ENCODE data around the gene DLL3.

DLL3 gene

GRCh38 chr19:39544226-39544903 is 45.6 kb downstream of the DLL3 start:
- no peak overlapping the region for H3K27ac ChIP-seq (ENCODE audit: low read length, poor library complexity, severe bottlenecking)
- H3K4me3 ChIP-seq (ENCODE audit: insufficient read depth in 1 of 2, low read depth in 1 of 2, low read length in 2 of 2) = no peak overlapping the region
- H3K9me3 ChIP-seq (ENCODE audit: control insufficient read depth, low read length) = no peaks in the 10 kb centered on the region
- no peak overlapping the region for H4K8ac ChIP-seq (ENCODE audit: low read length)
- H2BK15ac ChIP-seq (ENCODE audit: low read depth, poor library complexity, severe bottlenecking) = no peak overlapping the region
- no peak overlapping the region for H3K14ac ChIP-seq (ENCODE audit: low read length in 2 of 2)
- no peak overlapping the region for H3K23ac ChIP-seq (ENCODE audit: low read length in 2 of 2)
- no peaks in the 10 kb centered on the region for H3K4me1 ChIP-seq (ENCODE audit: control insufficient read depth, insufficient read depth, low read depth, low read length)
- H3K36me3 ChIP-seq (ENCODE audit: control insufficient read depth in 1 of 2, insufficient read depth in 2 of 2, low read depth in 1 of 2, low read length in 2 of 2) = no peaks in the 10 kb centered on the region
- no peak overlapping the region for H2BK120ac ChIP-seq (ENCODE audit: low read depth, low read length)
- H4K91ac ChIP-seq (ENCODE audit: low read length) = no peak overlapping the region
- WGBS = 82% methylated on average over 7 of the region's 7 CpGs
- no peak overlapping the region for H3K18ac ChIP-seq (ENCODE audit: low read depth in 1 of 2, low read length in 2 of 2)
- H3K27me3 ChIP-seq (ENCODE audit: control insufficient read depth in 1 of 2, insufficient read depth in 1 of 2, low read length in 2 of 2) = peaks cover 14 to 19% of the 10 kb centered on the region in 2 experiments
- H3K4ac ChIP-seq (ENCODE audit: low read depth in 1 of 2, low read length in 2 of 2) = no peak overlapping the region
- DNase-seq = peak; percentile 50
- no peak overlapping the region for H2BK5ac ChIP-seq (ENCODE audit: low read depth, low read length, poor library complexity, severe bottlenecking)
- H2AK5ac ChIP-seq (ENCODE audit: low read length, severe bottlenecking) = no peak overlapping the region
- H3K79me1 ChIP-seq (replicated peaks; ENCODE audit: low read length, poor library complexity, severe bottlenecking) = no peaks in the 10 kb centered on the region
- no peak overlapping the region for H2AFZ ChIP-seq (ENCODE audit: low read depth, low read length)
- no peak overlapping the region for H3K4me2 ChIP-seq (ENCODE audit: low read length, poor library complexity, severe bottlenecking)
- H3K9ac ChIP-seq (ENCODE audit: low read length) = no peak overlapping the region
- H2BK12ac ChIP-seq (ENCODE audit: low read length in 2 of 2) = no peak overlapping the region

- no peak overlapping the region for H3K23ac ChIP-seq (ENCODE audit: low read length in 2 of 2)
- H2AK5ac ChIP-seq (ENCODE audit: low read length, severe bottlenecking) = no peak overlapping the region
- H4K8ac ChIP-seq (ENCODE audit: low read length) = no peak overlapping the region
- no peak overlapping the region for H2BK15ac ChIP-seq (ENCODE audit: low read depth, poor library complexity, severe bottlenecking)
- H3K27ac ChIP-seq (ENCODE audit: low read length, poor library complexity, severe bottlenecking) = no peak overlapping the region
- H3K4ac ChIP-seq (ENCODE audit: low read depth in 1 of 2, low read length in 2 of 2) = no peak overlapping the region
- no peak for DNase-seq
- H3K4me2 ChIP-seq (ENCODE audit: low read length, poor library complexity, severe bottlenecking) = no peak overlapping the region
- H2AFZ ChIP-seq (ENCODE audit: low read depth, low read length) = no peak overlapping the region
- peaks cover 18 to 19% of the 10 kb centered on the region in 2 experiments for H3K27me3 ChIP-seq (ENCODE audit: control insufficient read depth in 1 of 2, insufficient read depth in 1 of 2, low read length in 2 of 2)
- no peaks in the 10 kb centered on the region for H3K9me3 ChIP-seq (ENCODE audit: control insufficient read depth, low read length)
- no peak overlapping the region for H2BK120ac ChIP-seq (ENCODE audit: low read depth, low read length)
- H3K9ac ChIP-seq (ENCODE audit: low read length) = no peak overlapping the region
- no peaks in the 10 kb centered on the region for H3K79me1 ChIP-seq (replicated peaks; ENCODE audit: low read length, poor library complexity, severe bottlenecking)
- WGBS = 88% methylated on average over 1 of the region's 1 CpG
- no peaks in the 10 kb centered on the region for H3K4me1 ChIP-seq (ENCODE audit: control insufficient read depth, insufficient read depth, low read depth, low read length)
- no peak overlapping the region for H2BK5ac ChIP-seq (ENCODE audit: low read depth, low read length, poor library complexity, severe bottlenecking)
- H3K18ac ChIP-seq (ENCODE audit: low read depth in 1 of 2, low read length in 2 of 2) = no peak overlapping the region
- H3K36me3 ChIP-seq (ENCODE audit: control insufficient read depth in 1 of 2, insufficient read depth in 2 of 2, low read depth in 1 of 2, low read length in 2 of 2) = no peaks in the 10 kb centered on the region
- H3K14ac ChIP-seq (ENCODE audit: low read length in 2 of 2) = no peak overlapping the region
- no peak overlapping the region for H3K4me3 ChIP-seq (ENCODE audit: insufficient read depth in 1 of 2, low read depth in 1 of 2, low read length in 2 of 2)
- no peak overlapping the region for H4K91ac ChIP-seq (ENCODE audit: low read length)
- H2BK12ac ChIP-seq (ENCODE audit: low read length in 2 of 2) = no peak overlapping the region
These were observed 46.2 kb downstream of the DLL3 start for GRCh38 chr19:39544911-39545310.

GRCh38 chr19:39546599-39546998 is 47.9 kb downstream of the DLL3 start:
- Histone ChIP-seq H2BK120ac (ENCODE audit: low read depth, low read length) (no peak overlapping the region), H3K9ac (ENCODE audit: low read length) (no peak overlapping the region), H4K8ac (ENCODE audit: low read length) (no peak overlapping the region), H2AK5ac (ENCODE audit: low read length, severe bottlenecking) (no peak overlapping the region), H3K79me1 (replicated peaks; ENCODE audit: low read length, poor library complexity, severe bottlenecking) (no peaks in the 10 kb centered on the region), H3K23ac (ENCODE audit: low read length in 2 of 2) (no peak overlapping the region), H3K9me3 (ENCODE audit: control insufficient read depth, low read length) (no peaks in the 10 kb centered on the region), H3K18ac (ENCODE audit: low read depth in 1 of 2, low read length in 2 of 2) (no peak overlapping the region), H3K14ac (ENCODE audit: low read length in 2 of 2) (no peak overlapping the region), H2AFZ (ENCODE audit: low read depth, low read length) (no peak overlapping the region), H3K36me3 (ENCODE audit: control insufficient read depth in 1 of 2, insufficient read depth in 2 of 2, low read depth in 1 of 2, low read length in 2 of 2) (no peaks in the 10 kb centered on the region), H3K4ac (ENCODE audit: low read depth in 1 of 2, low read length in 2 of 2) (no peak overlapping the region), H2BK12ac (ENCODE audit: low read length in 2 of 2) (no peak overlapping the region), H3K4me2 (ENCODE audit: low read length, poor library complexity, severe bottlenecking) (no peak overlapping the region), H3K27me3 (ENCODE audit: control insufficient read depth in 1 of 2, insufficient read depth in 1 of 2, low read length in 2 of 2) (peaks cover 19 to 22% of the 10 kb centered on the region in 2 experiments), H3K27ac (ENCODE audit: low read length, poor library complexity, severe bottlenecking) (no peak overlapping the region), H2BK5ac (ENCODE audit: low read depth, low read length, poor library complexity, severe bottlenecking) (no peak overlapping the region), H3K4me1 (ENCODE audit: control insufficient read depth, insufficient read depth, low read depth, low read length) (no peaks in the 10 kb centered on the region), H3K4me3 (ENCODE audit: insufficient read depth in 1 of 2, low read depth in 1 of 2, low read length in 2 of 2) (no peak overlapping the region), H2BK15ac (ENCODE audit: low read depth, poor library complexity, severe bottlenecking) (no peak overlapping the region), H4K91ac (ENCODE audit: low read length) (no peak overlapping the region)
- 60% methylated on average over 8 of the region's 8 CpGs for WGBS
- DNase-seq = no peak

GRCh38 chr19:39550197-39550596 is 51.5 kb downstream of the DLL3 start:
- Histone ChIP-seq H3K9me3 (ENCODE audit: control insufficient read depth, low read length) (no peaks in the 10 kb centered on the region), H3K18ac (ENCODE audit: low read depth in 1 of 2, low read length in 2 of 2) (no peak overlapping the region), H3K79me1 (replicated peaks; ENCODE audit: low read length, poor library complexity, severe bottlenecking) (no peaks in the 10 kb centered on the region), H3K27me3 (ENCODE audit: control insufficient read depth in 1 of 2, insufficient read depth in 1 of 2, low read length in 2 of 2) (peaks cover 32 to 39% of the 10 kb centered on the region in 2 experiments), H3K27ac (ENCODE audit: low read length, poor library complexity, severe bottlenecking) (no peak overlapping the region), H4K8ac (ENCODE audit: low read length) (no peak overlapping the region), H2BK120ac (ENCODE audit: low read depth, low read length) (no peak overlapping the region), H3K9ac (ENCODE audit: low read length) (no peak overlapping the region), H3K4ac (ENCODE audit: low read depth in 1 of 2, low read length in 2 of 2) (no peak overlapping the region), H2BK15ac (ENCODE audit: low read depth, poor library complexity, severe bottlenecking) (no peak overlapping the region), H2AK5ac (ENCODE audit: low read length, severe bottlenecking) (no peak overlapping the region), H2BK5ac (ENCODE audit: low read depth, low read length, poor library complexity, severe bottlenecking) (no peak overlapping the region), H3K36me3 (ENCODE audit: control insufficient read depth in 1 of 2, insufficient read depth in 2 of 2, low read depth in 1 of 2, low read length in 2 of 2) (no peaks in the 10 kb centered on the region), H2BK12ac (ENCODE audit: low read length in 2 of 2) (no peak overlapping the region), H3K4me3 (ENCODE audit: insufficient read depth in 1 of 2, low read depth in 1 of 2, low read length in 2 of 2) (no peak overlapping the region), H3K4me1 (ENCODE audit: control insufficient read depth, insufficient read depth, low read depth, low read length) (no peaks in the 10 kb centered on the region), H3K4me2 (ENCODE audit: low read length, poor library complexity, severe bottlenecking) (no peak overlapping the region), H3K14ac (ENCODE audit: low read length in 2 of 2) (no peak overlapping the region), H2AFZ (ENCODE audit: low read depth, low read length) (no peak overlapping the region), H4K91ac (ENCODE audit: low read length) (no peak overlapping the region), H3K23ac (ENCODE audit: low read length in 2 of 2) (no peak overlapping the region)
- 82% methylated on average over 5 of the region's 5 CpGs for WGBS
- DNase-seq = no peak

Data from mesenchymal stem cell (in vitro differentiated cells and primary cell).